ENCODE data around the gene DGKA.
A peak's percentile ranks its signal among the peaks of the same experiment; 100 is the strongest.

The DGKA gene

GRCh38 chr12:55942577-55943136, 11.7 kb downstream of the DGKA start:
- Histone ChIP-seq H3K36me3 (replicated peaks; ENCODE audit: low read depth, low read length) (no peaks in the 10 kb centered on the region), H3K27ac (ENCODE audit: low read length) (no peak overlapping the region), H3K9ac (ENCODE audit: low read length) (no peak overlapping the region), H3K79me2 (ENCODE audit: low read length) (no peaks in the 10 kb centered on the region), H3K4me3 (ENCODE audit: low read length) (no peak overlapping the region), H3K4me1 (ENCODE audit: low read length) (peaks cover 5% of the 10 kb centered on the region; the same call in 1 of the 2 replicates), H3K4me2 (ENCODE audit: low read length) (no peak overlapping the region), H4K20me1 (ENCODE audit: insufficient read depth, low read length) (no peaks in the 10 kb centered on the region), H3K27me3 (ENCODE audit: low read depth, low read length) (no peaks in the 10 kb centered on the region), H2AFZ (ENCODE audit: low read depth, low read length) (no peak overlapping the region), H3K9me3 (ENCODE audit: insufficient read depth, low read length) (no peaks in the 10 kb centered on the region)
- TF ChIP-seq CTCF (IDR thresholded peaks at IDR 0.05; ENCODE audit: low read depth, low read length) = no peak
- TF ChIP-seq EZH2phosphoT487 (IDR thresholded peaks at IDR 0.05; ENCODE audit: low read depth) = no peak

- H3K9me3 ChIP-seq (ENCODE audit: insufficient read depth, low read length) = no peaks in the 10 kb centered on the region
- no peaks in the 10 kb centered on the region for H3K36me3 ChIP-seq (replicated peaks; ENCODE audit: low read depth, low read length)
- H3K79me2 ChIP-seq (ENCODE audit: low read length) = no peaks in the 10 kb centered on the region
- H3K27ac ChIP-seq (ENCODE audit: low read length) = no peak overlapping the region
- H4K20me1 ChIP-seq (ENCODE audit: insufficient read depth, low read length) = no peaks in the 10 kb centered on the region
- no peak for TF ChIP-seq EZH2phosphoT487 (IDR thresholded peaks at IDR 0.05; ENCODE audit: low read depth)
- no peak for TF ChIP-seq CTCF (IDR thresholded peaks at IDR 0.05; ENCODE audit: low read depth, low read length)
- no peaks in the 10 kb centered on the region for H3K4me1 ChIP-seq (ENCODE audit: low read length)
- H3K4me3 ChIP-seq (ENCODE audit: low read length) = no peak overlapping the region
- H3K9ac ChIP-seq (ENCODE audit: low read length) = no peak overlapping the region
- H2AFZ ChIP-seq (ENCODE audit: low read depth, low read length) = no peak overlapping the region
- no peaks in the 10 kb centered on the region for H3K27me3 ChIP-seq (ENCODE audit: low read depth, low read length)
- H3K4me2 ChIP-seq (ENCODE audit: low read length) = no peak overlapping the region
These were observed 15.6 kb downstream of the DGKA start for GRCh38 chr12:55946553-55946952.

- H3K36me3 ChIP-seq (replicated peaks; ENCODE audit: low read depth, low read length) = no peaks in the 10 kb centered on the region
- TF ChIP-seq CTCF (IDR thresholded peaks at IDR 0.05; ENCODE audit: low read depth, low read length) = no peak
- no peak for TF ChIP-seq EZH2phosphoT487 (IDR thresholded peaks at IDR 0.05; ENCODE audit: low read depth)
- H3K9ac ChIP-seq (ENCODE audit: low read length) = no peak overlapping the region
- H3K27ac ChIP-seq (ENCODE audit: low read length) = no peak overlapping the region
- no peaks in the 10 kb centered on the region for H4K20me1 ChIP-seq (ENCODE audit: insufficient read depth, low read length)
- no peak overlapping the region for H3K4me2 ChIP-seq (ENCODE audit: low read length)
- H3K27me3 ChIP-seq (ENCODE audit: low read depth, low read length) = 0 out of 2 replicates have a peak, but pooled peaks cover 5% of the 10 kb centered on the region
- no peaks in the 10 kb centered on the region for H3K9me3 ChIP-seq (ENCODE audit: insufficient read depth, low read length)
- no peak overlapping the region for H2AFZ ChIP-seq (ENCODE audit: low read depth, low read length)
- H3K79me2 ChIP-seq (ENCODE audit: low read length) = no peaks in the 10 kb centered on the region
- H3K4me3 ChIP-seq (ENCODE audit: low read length) = no peak overlapping the region
- peaks cover 6% of the 10 kb centered on the region for H3K4me1 ChIP-seq (ENCODE audit: low read length)
These were observed 24.4 kb downstream of the DGKA start for GRCh38 chr12:55955344-55955743.

GRCh38 chr12:55955800-55956508, 25.0 kb downstream of the DGKA start:
- TF ChIP-seq CTCF (IDR thresholded peaks at IDR 0.05; ENCODE audit: low read depth, low read length) (peak; percentile 19; the same call in 1 of the 2 replicates), EZH2phosphoT487 (IDR thresholded peaks at IDR 0.05; ENCODE audit: low read depth) (no peak)
- 0 out of 2 replicates have a peak, but pooled peaks cover 5% of the 10 kb centered on the region for H3K27me3 ChIP-seq (ENCODE audit: low read depth, low read length)
- H4K20me1 ChIP-seq (ENCODE audit: insufficient read depth, low read length) = no peaks in the 10 kb centered on the region
- H3K9me3 ChIP-seq (ENCODE audit: insufficient read depth, low read length) = no peaks in the 10 kb centered on the region
- H3K4me1 ChIP-seq (ENCODE audit: low read length) = peaks cover 6% of the 10 kb centered on the region
- H3K36me3 ChIP-seq (replicated peaks; ENCODE audit: low read depth, low read length) = no peaks in the 10 kb centered on the region
- no peaks in the 10 kb centered on the region for H3K79me2 ChIP-seq (ENCODE audit: low read length)
- no peak overlapping the region for H3K9ac ChIP-seq (ENCODE audit: low read length)
- no peak overlapping the region for H3K4me2 ChIP-seq (ENCODE audit: low read length)
- no peak overlapping the region for H3K4me3 ChIP-seq (ENCODE audit: low read length)
- no peak overlapping the region for H2AFZ ChIP-seq (ENCODE audit: low read depth, low read length)
- no peak overlapping the region for H3K27ac ChIP-seq (ENCODE audit: low read length)

All from OCI-LY3 (cell line).